Right lobe of liver (tissue), 4 donors: ENCODE measurements around the gene BEND5.

ENCODE experiments used
- CTCF ChIP-seq, 4 donors: fragments of 200-600 bp in 3 of 4; fragments of 450-650 bp in 1 of 4; IDR thresholded peaks; one replicate each; pipeline versions ENCODE4 v1.5.1 to v1.8.0; 2016 to 2022; ENCODE audit warnings: antibody characterized with exemption in 4 of 4, mild to moderate bottlenecking in 2 of 4
- POLR2A ChIP-seq: fragments of 450-650 bp; IDR thresholded peaks from one replicate; pipeline ENCODE4 v1.6.1; 2017; ENCODE audit warnings: antibody characterized with exemption, mild to moderate bottlenecking
- donor health status: DM: no; HTN: no; CAD: no.
- donor health status: DM: no; HTN: no; CAD: no.
- donor health status: DM: no; HTN: yes; CAD: no.

- no peak for TF ChIP-seq POLR2A
- TF ChIP-seq CTCF (IDR thresholded peaks at IDR 0.05) = no peak
These were observed 15.3 kb downstream of the BEND5 start for GRCh38 chr1:48761411-48761810.
